ENCODE results near the gene OR6Q1.
"Not testable (repeated sequence)": the region's sequence is repeated elsewhere in the genome, so short reads cannot be mapped to it uniquely, and the experiment has no call there.

OR6Q1 gene, protein sequence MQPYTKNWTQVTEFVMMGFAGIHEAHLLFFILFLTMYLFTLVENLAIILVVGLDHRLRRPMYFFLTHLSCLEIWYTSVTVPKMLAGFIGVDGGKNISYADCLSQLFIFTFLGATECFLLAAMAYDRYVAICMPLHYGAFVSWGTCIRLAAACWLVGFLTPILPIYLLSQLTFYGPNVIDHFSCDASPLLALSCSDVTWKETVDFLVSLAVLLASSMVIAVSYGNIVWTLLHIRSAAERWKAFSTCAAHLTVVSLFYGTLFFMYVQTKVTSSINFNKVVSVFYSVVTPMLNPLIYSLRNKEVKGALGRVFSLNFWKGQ

GRCh38 chr11:58030653-58031052 lies at the start of gene OR6Q1:
TSS of gene OR6Q1 (plus strand) at chr11:58030953. CDS start at chr11:58030953, 0 bp downstream.
- in situ Hi-C loops (cut with MboI; ENCODE audit: low pct_unique_long_range_greater_than_20kb, low sequenced_read_pairs) = no loop called here

DNA sequence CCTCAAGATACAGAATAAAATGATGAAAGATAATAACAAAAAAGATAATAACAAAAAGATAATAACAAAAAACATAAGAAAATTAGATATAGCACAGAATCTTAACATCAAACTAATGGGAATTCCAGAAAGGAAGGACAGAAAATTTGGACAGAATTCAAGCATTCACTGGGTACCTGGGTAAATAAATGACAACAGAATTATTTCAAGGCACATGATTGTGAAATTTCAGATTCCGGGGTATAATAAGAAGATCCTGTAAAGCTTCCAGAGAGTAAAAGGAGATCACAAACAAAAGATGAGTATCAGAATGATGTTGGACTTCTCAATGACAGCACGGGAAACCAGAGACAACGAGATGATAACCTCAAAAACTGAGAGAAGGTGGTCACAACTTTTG lies 49.2 kb upstream of the OR6Q1 start:
- no peak for DNase-seq
- in situ Hi-C loops (cut with MboI; ENCODE audit: low pct_unique_long_range_greater_than_20kb, low sequenced_read_pairs) = no loop called here

More at GRCh38 chr11:58030653-58031052, at the start of gene OR6Q1:
- no peak for DNase-seq

- in situ Hi-C loops (cut with MboI; ENCODE audit: low pct_unique_long_range_greater_than_20kb, low sequenced_read_pairs) = no loop called here
- DNase-seq = no peak
These were observed 48.0 kb upstream of the OR6Q1 start for GRCh38 chr11:57982776-57983175.

- in situ Hi-C loops (cut with MboI; ENCODE audit: low pct_unique_long_range_greater_than_20kb, low sequenced_read_pairs) = no loop called here
These were observed 47.6 kb upstream of the OR6Q1 start for GRCh38 chr11:57983191-57983590.

GRCh38 chr11:57999523-57999922 lies 31.2 kb upstream of the OR6Q1 start:
- in situ Hi-C loops (cut with MboI; ENCODE audit: low pct_unique_long_range_greater_than_20kb, low sequenced_read_pairs); DNase-seq: not testable (repeated sequence)

More at GRCh38 chr11:57983191-57983590, 47.6 kb upstream of the OR6Q1 start:
- DNase-seq = no peak

DNA sequence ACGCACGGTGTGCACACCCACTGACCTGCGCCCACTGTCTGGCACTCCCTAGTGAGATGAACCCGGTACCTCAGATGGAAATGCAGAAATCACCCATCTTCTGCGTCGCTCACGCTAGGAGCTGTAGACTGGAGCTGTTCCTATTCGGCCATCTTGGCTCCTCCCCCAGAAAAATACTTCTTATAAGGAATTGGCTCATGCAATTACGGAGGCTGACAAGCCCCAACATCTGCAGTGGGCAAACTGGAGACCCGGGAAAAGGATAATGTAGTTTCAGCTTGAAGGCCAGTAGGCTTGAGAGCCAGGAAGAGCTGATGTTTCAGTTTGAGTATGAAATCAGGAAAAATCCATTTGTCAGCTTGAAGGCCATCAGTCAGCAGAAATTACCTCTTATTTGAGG lies 30.7 kb upstream of the OR6Q1 start:
- in situ Hi-C loops (cut with MboI; ENCODE audit: low pct_unique_long_range_greater_than_20kb, low sequenced_read_pairs); DNase-seq: not testable (repeated sequence)

DNA sequence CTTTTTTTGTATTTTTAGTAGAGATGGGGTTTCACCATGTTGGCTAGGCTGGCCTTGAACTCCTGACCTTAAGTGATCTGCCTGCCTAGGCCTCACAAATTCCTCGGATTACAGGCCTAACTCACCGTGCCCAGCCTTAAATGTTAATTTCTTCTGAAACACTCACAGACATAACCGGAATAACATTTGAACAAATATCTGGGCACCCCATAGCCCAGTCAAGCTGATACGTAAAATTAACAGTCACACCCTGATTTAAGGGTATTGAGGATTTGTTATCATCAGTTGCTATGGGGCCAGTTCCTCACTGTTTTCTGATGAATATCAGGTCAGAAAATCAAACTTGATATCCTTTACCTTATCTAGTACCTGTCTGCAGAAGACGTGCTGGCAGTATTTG lies 30.1 kb upstream of the OR6Q1 start:
- in situ Hi-C loops (cut with MboI; ENCODE audit: low pct_unique_long_range_greater_than_20kb, low sequenced_read_pairs) = no loop called here
- DNase-seq = no peak

DNA sequence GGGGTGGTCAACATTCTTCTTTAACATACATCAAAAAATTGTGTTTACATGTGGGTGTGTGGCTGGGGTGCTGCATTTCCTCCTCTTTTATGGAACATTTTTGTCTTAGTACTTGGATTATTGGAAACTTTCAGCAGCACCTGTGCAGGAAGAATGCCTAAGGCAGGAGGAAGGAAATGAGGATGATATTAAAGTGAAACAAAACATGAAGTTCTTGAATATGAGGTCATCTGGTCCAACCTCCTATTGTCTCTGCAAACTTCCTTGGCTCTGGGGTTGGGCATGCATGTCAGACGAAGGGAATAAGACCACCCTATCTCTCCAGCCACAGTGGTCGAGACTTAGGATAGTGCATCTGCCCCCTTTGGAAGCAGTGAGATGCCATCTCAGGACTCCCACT lies 27.7 kb upstream of the OR6Q1 start:
- no peak for DNase-seq
- in situ Hi-C loops (cut with MboI; ENCODE audit: low pct_unique_long_range_greater_than_20kb, low sequenced_read_pairs) = no loop called here

- in situ Hi-C loops (cut with MboI; ENCODE audit: low pct_unique_long_range_greater_than_20kb, low sequenced_read_pairs) = no loop called here
- DNase-seq = no peak
These were observed 27.2 kb upstream of the OR6Q1 start for GRCh38 chr11:58003591-58003990.

GRCh38 chr11:58004664-58005063 lies 26.1 kb upstream of the OR6Q1 start:
- peak; percentile 74 for DNase-seq
- in situ Hi-C loops (cut with MboI; ENCODE audit: low pct_unique_long_range_greater_than_20kb, low sequenced_read_pairs) = no loop called here

DNA sequence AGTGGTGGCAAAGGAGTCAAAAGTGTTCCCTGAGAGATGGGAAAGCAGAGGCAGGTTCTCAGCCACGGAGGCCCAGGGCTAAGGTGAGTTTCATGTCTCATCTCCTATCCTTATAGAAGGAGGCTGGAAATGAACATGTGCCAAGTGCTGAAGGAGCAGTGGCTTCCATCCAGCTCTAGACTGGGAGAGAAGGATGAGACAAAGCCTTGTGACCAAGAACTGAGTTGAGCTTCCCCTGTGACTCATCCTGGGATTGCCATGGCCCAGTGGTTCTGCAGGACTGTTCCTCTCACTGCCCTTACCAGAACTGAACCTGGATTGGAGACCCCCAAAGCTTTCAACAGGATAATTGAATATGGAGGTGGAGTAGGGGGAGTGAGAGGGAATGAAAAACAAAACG lies 23.8 kb upstream of the OR6Q1 start:
- no peak for DNase-seq

DNA sequence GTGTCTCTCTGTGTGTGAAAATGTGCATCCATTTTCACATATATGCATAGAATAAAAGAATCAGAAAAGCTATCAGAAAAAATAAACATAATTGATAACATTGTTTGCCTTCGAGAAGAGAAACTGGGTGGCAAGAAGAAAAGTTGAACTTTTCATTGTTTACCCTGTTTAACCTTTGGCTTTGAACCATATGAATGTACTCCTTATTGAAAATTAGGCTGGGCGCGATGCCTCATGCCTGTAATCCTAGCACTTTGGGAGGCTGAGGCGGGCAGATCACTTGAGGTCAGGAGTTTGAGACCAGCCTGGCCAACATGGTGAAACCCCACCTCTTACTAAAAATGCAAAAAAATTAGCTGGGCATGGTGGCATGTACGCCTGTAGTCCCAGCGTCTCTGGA lies 19.0 kb upstream of the OR6Q1 start:
- in situ Hi-C loops (cut with MboI; ENCODE audit: low pct_unique_long_range_greater_than_20kb, low sequenced_read_pairs) = no loop called here
- DNase-seq = no peak

More for the DNA sequence above, 23.8 kb upstream of the OR6Q1 start:
- in situ Hi-C loops (cut with MboI; ENCODE audit: low pct_unique_long_range_greater_than_20kb, low sequenced_read_pairs) = no loop called here

DNA sequence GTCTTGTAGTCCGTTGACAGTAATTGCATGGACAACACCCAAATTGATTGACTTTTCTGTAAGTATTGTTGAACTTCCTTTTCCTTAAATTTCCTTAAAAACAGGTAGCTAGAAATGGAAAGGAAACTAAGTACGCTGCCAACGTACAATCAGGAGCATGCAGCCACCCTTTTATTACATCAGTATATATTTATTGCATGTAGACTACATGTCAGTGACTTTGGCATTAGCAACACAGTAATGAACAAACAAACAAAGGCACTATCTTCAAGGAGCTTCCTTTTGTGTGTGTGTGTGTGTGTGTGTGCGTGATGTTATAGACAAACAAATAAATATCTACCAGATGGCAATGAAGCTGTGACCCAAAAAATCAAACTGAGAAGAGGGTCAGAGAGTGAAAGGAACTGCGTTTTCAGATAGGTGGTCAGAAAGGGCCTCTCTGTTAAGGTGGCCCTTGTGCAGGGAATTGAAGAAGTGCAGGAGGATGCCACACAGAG lies 7.3 kb upstream of the OR6Q1 start, which contains the start of gene OR9Q1:
Gene OR9Q1 (plus strand): TSS at position 447 of the 497 bp plus-strand sequence. CDS start 155,564 bp downstream, outside the sequence.
- no peak for DNase-seq
- in situ Hi-C loops (cut with MboI; ENCODE audit: low pct_unique_long_range_greater_than_20kb, low sequenced_read_pairs) = no loop called here

DNA sequence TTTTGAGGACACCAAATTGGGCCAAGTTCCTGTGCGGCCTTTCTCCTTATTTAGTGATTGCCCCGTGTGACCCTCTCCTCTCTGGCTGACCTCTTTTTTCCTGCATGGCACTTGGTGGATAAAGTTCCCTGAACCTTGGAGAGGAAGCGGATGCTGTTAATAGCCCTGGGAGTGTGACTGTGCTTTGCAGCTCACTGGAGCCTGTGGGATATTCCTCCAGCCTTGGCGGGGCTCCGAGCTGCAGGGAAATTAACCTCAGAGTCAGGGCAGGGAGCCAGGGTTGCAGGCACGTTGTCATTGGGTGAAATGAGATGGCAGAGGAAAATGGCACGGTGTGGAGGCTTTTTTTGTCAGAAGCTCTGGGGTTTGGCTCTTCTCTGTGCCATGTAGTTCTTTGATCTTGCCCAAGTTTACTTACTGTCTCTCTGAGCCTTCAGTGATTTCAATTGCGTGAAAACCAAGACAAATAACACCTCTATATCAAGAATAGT lies 6.1 kb upstream of the OR6Q1 start:
- DNase-seq = no peak
- in situ Hi-C loops (cut with MboI; ENCODE audit: low pct_unique_long_range_greater_than_20kb, low sequenced_read_pairs) = no loop called here

GRCh38 chr11:58027341-58027740 lies 3.4 kb upstream of the OR6Q1 start:
- in situ Hi-C loops (cut with MboI; ENCODE audit: low pct_unique_long_range_greater_than_20kb, low sequenced_read_pairs) = no loop called here
- no peak for DNase-seq

GRCh38 chr11:58028687-58029411 lies 1.9 kb upstream of the OR6Q1 start:
- in situ Hi-C loops (cut with MboI; ENCODE audit: low pct_unique_long_range_greater_than_20kb, low sequenced_read_pairs) = no loop called here
- DNase-seq = peak; percentile 11

GRCh38 chr11:58034471-58034870 lies 3.7 kb downstream of the OR6Q1 start:
- in situ Hi-C loops (cut with MboI; ENCODE audit: low pct_unique_long_range_greater_than_20kb, low sequenced_read_pairs) = no loop called here
- DNase-seq = no peak

- DNase-seq = no peak
- in situ Hi-C loops (cut with MboI; ENCODE audit: low pct_unique_long_range_greater_than_20kb, low sequenced_read_pairs) = no loop called here
These were observed 8.8 kb downstream of the OR6Q1 start for GRCh38 chr11:58039589-58039988.

- in situ Hi-C loops (cut with MboI; ENCODE audit: low pct_unique_long_range_greater_than_20kb, low sequenced_read_pairs) = no loop called here
- no peak for DNase-seq
These were observed 12.6 kb downstream of the OR6Q1 start for GRCh38 chr11:58043379-58043778.

DNA sequence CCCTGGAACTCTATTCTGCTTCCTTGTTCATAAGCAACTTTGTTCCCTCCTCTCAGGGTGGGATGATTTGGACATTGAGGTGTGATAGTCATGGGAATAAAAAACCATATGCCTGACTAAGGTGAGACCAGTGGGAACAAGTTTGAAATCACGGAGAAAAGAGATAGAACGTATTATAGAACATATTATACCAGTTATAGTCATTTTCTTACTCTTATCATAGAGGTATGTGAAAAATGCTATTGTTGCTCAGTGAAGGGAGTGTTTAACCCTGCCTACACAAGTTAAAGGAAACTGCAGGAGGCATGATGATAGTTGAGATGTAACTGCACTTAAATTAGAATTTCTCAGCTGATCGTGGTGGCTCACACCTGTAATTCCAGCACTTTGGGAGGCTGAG lies 15.5 kb downstream of the OR6Q1 start:
- in situ Hi-C loops (cut with MboI; ENCODE audit: low pct_unique_long_range_greater_than_20kb, low sequenced_read_pairs) = no loop called here
- DNase-seq = no peak

Measured in KBM-7 (cell line).